ENCODE measurements around the gene RBM3.

Gene RBM3

GRCh38 chrX:48578661-48579128, 4.4 kb downstream of the RBM3 start:
- DNase-seq (ENCODE audit: low spot score), result peak; percentile 26

DNA sequence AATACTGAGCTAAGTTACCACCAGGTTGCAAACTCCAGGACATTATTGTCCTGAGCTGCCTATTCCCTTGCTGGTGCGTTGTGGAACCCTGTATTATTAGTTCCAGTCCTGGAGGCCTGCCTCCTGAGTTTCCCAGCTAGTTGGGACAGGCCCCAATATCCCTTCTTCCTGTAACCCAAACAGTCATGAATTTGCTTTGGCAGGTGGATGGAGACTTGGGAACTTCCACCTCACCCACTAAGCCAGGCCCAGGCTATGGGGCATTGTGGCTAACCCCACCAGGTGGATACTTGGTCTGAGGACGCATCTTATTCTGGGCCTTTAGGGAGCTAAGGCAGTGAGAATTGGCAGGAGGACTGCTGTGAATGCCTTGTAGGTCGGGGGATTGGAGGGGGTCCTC, 5.0 kb downstream of the RBM3 start:
- DNase-seq (ENCODE audit: low spot score), result no peak

- DNase-seq (ENCODE audit: low spot score), result no peak
These were observed 6.4 kb downstream of the RBM3 start for GRCh38 chrX:48580662-48581061.

- no peak for DNase-seq (ENCODE audit: low spot score)
These were observed 10.4 kb downstream of the RBM3 start for GRCh38 chrX:48584698-48585097.

DNA sequence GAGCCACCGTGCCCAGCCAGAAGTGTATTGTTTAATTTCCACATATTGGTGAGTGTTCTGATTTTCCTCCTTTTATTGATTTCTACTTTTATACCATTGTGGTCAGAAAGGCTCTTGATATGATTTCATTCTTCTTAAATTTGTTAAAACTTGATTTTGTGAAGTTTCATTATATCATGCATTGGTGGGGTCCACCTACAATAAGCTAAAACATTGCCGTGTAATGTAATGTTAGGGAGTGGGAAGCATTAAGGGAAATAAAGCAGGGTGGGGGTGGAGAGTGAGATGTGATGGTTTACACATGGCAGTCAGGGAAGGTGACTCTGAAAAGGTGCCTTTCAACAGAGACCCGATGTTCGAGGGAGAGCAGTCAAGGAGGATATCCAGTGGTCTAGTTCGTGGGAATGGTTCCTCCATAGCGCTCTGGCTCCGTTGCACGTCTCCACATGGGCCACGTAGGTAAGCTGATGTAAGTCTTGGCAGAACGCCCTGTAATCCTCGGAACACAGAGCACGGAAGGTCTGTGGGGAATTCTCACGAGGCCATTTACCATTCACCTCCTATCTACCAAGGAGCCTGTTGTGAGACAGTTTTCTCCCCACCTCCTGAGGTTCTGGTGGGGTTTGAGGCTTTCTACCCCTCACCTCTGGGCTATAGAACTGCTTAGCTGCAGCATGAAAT, 15.3 kb downstream of the RBM3 start:
- DNase-seq (ENCODE audit: low spot score), result no peak

- no peak for DNase-seq (ENCODE audit: low spot score)
These were observed 16.2 kb downstream of the RBM3 start for GRCh38 chrX:48590203-48591103.

- DNase-seq (ENCODE audit: low spot score), result peak; percentile 94
These were observed 17.0 kb downstream of the RBM3 start for GRCh38 chrX:48591255-48591791.

GRCh38 chrX:48592971-48593370, 18.7 kb downstream of the RBM3 start:
- DNase-seq (ENCODE audit: low spot score), result no peak

DNA sequence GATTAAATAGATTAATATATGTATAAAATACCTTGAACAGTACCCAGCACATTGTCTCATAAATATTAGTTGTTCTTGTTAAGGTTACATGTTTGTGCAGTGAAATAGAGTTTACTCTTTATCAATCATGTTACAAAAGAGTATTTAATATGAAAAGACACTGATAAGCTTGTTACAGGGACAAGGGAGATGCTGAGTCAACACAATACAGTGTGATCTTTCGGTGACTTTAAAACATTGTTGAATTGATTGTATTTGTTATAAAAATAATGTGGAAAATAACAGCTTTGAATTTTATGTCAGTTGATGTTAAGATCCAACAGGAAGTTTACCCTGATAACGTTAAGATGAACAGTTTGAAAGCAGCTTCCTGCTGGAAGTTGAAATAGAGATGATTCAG, 21.6 kb downstream of the RBM3 start:
- no peak for DNase-seq (ENCODE audit: low spot score)

DNA sequence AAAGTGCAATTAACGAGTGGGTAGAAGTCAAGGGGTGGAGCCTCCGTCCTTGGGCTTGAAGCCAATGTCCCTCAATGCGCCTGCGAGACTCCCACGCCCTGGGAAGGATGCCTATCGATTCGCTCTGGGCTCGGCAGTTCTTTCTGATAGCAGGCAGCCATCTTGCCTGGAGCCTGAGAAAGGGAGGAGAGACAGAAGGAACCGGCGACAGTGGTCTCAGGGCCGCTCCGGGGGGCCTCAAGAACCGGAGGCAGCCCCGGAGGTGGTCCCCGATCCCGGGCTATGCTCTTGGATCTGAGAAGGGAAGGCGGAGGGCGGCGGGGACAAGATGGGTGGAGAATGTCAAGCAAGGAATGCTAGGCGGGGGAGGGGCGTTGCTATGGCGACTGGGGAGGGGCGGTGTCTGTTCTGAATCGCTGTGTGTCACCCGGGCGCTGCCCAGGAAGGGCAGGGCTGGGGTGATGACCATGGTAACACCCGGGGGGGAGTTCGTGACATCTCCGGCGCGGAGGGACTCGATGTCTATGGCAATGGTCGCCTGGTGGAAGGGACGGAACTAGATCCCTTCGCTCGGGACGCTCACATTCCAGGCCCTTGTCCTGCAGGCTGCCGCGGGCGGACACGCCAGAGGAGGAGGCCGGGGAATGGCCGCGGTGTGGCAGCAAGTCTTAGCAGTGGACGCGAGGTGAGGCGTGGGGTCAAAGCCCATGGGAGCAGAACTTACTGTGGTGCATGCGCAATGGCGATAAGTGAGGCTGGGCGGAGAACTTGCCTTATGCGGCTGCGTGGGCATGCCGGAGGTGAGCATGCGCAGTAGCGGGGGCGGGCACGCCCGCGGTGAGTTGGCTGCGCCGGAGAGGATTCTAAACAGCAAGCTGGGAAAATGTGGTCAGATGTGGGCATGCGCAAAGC, 23.3 kb downstream of the RBM3 start, which contains the start of gene WDR13:
Gene WDR13, plus strand, starts transcription at position 140 of the 912 bp plus-strand sequence. Its CDS starts 505 bp downstream, at position 645.
- peak; percentile 92 for DNase-seq (ENCODE audit: low spot score)

DNA sequence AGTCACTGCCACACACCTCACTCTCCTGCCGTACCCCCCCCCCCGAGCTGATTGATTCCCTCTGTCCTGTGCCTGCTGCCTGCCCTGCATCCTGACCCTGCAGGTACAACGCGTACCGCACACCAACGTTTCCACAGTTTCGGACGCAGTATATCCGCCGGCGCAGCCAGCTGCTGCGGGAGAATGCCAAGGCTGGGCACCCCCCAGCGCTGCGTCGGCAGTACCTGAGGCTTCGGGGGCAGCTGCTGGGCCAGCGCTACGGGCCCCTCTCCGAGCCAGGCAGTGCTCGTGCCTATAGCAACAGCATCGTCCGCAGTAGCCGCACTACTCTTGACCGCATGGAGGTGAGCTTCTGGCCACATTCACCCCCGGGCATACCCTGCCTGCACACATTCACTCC, 24.3 kb downstream of the RBM3 start:
- no peak for DNase-seq (ENCODE audit: low spot score)

- no peak for DNase-seq (ENCODE audit: low spot score)
These were observed 25.1 kb downstream of the RBM3 start for GRCh38 chrX:48599341-48599740.

DNA sequence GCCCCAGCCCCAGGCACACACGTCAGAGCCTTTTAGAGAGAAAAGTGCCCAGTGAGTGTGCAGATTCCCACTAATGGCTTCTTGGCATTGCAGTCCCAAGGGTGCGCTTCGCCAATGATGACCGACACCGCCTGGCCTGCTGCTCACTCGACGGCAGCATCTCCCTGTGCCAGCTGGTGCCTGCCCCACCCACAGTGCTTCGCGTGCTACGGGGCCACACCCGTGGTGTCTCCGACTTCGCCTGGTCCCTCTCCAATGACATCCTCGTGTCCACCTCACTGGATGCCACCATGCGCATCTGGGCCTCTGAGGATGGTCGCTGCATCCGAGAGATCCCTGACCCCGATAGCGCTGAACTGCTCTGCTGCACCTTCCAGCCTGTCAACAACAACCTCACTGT, 25.9 kb downstream of the RBM3 start:
- no peak for DNase-seq (ENCODE audit: low spot score)

DNA sequence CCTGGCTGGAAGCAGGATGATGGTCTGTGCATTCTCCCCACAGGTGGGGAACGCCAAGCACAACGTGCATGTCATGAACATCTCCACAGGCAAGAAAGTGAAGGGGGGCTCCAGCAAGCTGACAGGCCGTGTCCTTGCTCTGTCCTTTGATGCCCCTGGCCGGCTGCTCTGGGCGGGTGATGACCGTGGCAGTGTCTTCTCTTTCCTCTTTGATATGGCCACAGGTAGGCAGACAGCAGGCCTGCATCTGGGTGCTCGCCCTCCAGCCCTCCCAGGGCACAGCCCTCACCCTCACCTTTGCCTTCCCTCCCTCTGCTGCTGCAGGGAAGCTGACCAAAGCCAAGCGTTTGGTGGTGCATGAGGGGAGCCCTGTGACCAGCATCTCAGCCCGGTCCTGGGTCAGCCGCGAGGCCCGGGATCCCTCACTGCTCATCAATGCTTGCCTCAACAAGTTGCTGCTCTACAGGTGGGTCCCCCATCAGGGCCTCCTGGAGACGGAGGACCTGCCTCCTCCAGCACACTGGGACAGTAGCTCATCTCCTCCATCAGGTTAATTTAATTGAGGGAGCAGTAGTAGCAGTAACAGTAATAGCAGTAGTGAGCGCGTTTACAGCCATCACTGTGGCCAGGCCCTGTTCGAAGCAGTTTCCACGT, 27.6 kb downstream of the RBM3 start:
- no peak for DNase-seq (ENCODE audit: low spot score)

DNA sequence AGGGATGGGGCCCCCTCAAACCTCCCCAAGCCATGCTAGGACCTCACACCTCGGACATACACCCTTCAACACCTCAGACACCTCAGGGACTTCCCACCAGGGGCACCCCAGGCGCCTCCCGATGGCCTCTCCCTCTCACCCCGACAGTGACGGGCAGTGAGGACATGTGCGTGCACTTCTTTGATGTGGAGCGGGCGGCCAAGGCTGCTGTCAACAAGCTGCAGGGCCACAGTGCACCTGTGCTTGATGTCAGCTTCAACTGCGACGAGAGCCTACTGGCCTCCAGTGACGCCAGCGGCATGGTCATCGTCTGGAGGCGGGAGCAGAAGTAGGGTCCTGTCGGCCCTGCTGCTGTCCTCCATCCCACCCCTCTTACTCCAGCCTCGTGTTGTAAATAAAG, 30.4 kb downstream of the RBM3 start:
- no peak for DNase-seq (ENCODE audit: low spot score)

- no peak for DNase-seq (ENCODE audit: low spot score)
These were observed 31.8 kb downstream of the RBM3 start for GRCh38 chrX:48606091-48606490.

- no peak for DNase-seq (ENCODE audit: low spot score)
These were observed 37.4 kb downstream of the RBM3 start for GRCh38 chrX:48611703-48612102.

DNA sequence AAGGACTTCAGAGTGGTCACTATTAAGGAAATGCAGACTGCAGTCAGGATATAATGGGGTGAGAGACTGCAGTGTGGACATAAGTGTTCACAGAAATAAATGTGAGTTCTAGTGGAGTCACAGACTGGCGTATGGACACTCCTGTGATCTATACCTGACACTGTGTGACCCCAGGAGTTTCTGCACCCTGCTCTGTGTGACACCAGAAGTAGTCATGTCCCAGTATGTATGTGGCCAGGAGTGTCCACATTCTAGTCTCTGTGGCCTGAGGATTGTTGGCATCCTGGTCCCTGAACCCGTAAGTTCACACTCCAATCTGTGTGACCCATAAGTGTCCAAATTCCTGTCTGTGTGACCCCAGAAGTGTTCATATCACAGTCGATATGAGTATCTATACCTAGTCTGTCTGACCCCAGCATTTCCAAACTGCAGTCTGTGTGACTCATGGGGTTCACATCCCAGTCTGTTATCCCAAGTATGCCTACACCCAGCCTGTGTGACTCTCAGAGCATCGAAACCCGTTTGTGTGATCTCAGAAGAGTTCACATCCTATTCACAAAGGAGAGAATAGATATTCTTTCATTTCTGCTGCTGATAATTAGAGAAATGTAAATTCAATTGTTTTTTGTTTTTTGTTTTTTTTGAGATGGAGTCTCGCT, 39.3 kb downstream of the RBM3 start:
- no peak for DNase-seq (ENCODE audit: low spot score)

GRCh38 chrX:48616576-48616975, 42.3 kb downstream of the RBM3 start:
- no peak for DNase-seq (ENCODE audit: low spot score)

DNA sequence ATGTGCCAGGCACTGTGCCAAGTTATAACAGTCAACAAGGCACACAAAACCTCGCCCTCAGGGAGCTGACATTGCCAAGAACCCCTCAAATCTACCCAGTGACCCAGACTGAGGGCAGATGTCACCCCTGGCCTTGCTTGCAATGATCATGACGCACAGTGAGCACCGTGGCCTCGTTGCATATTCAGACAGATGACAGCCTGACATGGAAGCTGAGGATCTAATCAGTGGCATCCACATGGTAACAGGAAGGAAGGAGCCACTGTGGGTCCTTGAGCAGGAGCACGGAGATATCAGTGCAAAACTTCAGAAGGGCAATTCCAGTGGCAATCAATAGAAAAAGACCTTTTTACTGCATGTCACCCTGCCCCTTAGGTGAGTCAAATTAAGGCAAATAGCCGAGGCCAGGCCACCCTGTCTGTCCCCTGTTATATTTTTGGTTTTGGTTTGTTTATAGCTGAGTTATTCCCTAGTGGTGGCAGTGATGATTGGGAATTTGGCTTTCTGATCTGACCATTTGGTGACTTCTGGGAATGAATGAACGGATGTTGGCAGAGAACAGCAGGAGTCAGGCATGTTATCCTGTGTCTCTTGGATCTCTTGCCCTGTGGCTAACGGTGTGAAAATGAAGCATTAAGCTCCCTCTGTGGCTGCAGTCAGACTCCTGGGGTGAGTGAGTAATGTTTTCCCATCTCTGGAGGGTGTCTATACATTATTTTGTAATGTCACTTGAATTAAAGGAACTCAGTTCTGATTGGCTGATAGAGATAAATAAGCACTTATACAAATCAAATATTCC, 43.5 kb downstream of the RBM3 start:
- DNase-seq (ENCODE audit: low spot score), result no peak
